Measurements from ENCODE around the gene CCDC154.
"Not testable (repeated sequence)": the region's sequence is repeated elsewhere in the genome, so short reads cannot be mapped to it uniquely, and the experiment has no call there.

The CCDC154 gene

GRCh38 chr16:1454561-1454960 is 10.2 kb upstream of the CCDC154 start:
- DNase-seq = no peak

GRCh38 chr16:1453316-1453715 is 9.0 kb upstream of the CCDC154 start:
- DNase-seq = no peak

- no peak for DNase-seq
Observed at GRCh38 chr16:1452530-1452929, 8.2 kb upstream of the CCDC154 start.

GRCh38 chr16:1451702-1452392 is 7.5 kb upstream of the CCDC154 start:
- no peak for DNase-seq

GRCh38 chr16:1450841-1451240 is 6.5 kb upstream of the CCDC154 start:
- no peak for DNase-seq

GRCh38 chr16:1450218-1450617 is 5.9 kb upstream of the CCDC154 start:
- DNase-seq = no peak

GRCh38 chr16:1449201-1449788 is 4.9 kb upstream of the CCDC154 start:
- no peak for DNase-seq

GRCh38 chr16:1448536-1449116 is 4.3 kb upstream of the CCDC154 start:
- no peak for DNase-seq

GRCh38 chr16:1447965-1448364 is 3.6 kb upstream of the CCDC154 start:
- no peak for DNase-seq

GRCh38 chr16:1446296-1447080 is 2.1 kb upstream of the CCDC154 start:
- DNase-seq = no peak

- DNase-seq = no peak
Observed at GRCh38 chr16:1445518-1446203, 1.3 kb upstream of the CCDC154 start.

GRCh38 chr16:1444730-1445517 is 568 bp upstream of the CCDC154 start:
- DNase-seq = no peak

GRCh38 chr16:1443403-1443973 is 868 bp downstream of the CCDC154 start:
- DNase-seq = no peak

GRCh38 chr16:1442697-1443096 is 1.7 kb downstream of the CCDC154 start:
- no peak for DNase-seq

- DNase-seq = no peak
Observed at GRCh38 chr16:1441391-1441829, 2.9 kb downstream of the CCDC154 start.

- DNase-seq = not testable (repeated sequence)
Observed at GRCh38 chr16:1439699-1440074, 4.7 kb downstream of the CCDC154 start.

GRCh38 chr16:1439058-1439698 is 5.2 kb downstream of the CCDC154 start:
- DNase-seq = no peak

- no peak for DNase-seq
Observed at GRCh38 chr16:1438229-1439057, 5.9 kb downstream of the CCDC154 start.

GRCh38 chr16:1437606-1438005 is 6.8 kb downstream of the CCDC154 start:
- no peak for DNase-seq

GRCh38 chr16:1436731-1437355 is 7.5 kb downstream of the CCDC154 start:
- no peak for DNase-seq
